Fibroblast of lung (primary cell): ENCODE data around the gene CDC42EP5. TPM values are rescaled to one million over a fixed set of nuclear protein-coding genes. Genes with fewer than 3 reads are reported as not detected.

Experiments
- DNase-seq, 2 donors: peaks; one replicate each; pipeline versions ENCODE4 v3.0.0 to v3.0.0-alpha.2; 2010; ENCODE audit warnings: low read depth in 2 of 2
- H2AFZ ChIP-seq: 2 replicates; pipeline ENCODE4 v1.5.1; 2012; ENCODE audit warnings: low read length, control low read depth, inconsistent platforms
- H3K27ac ChIP-seq: 2 replicates; pipeline ENCODE4 v1.5.1; 2011; ENCODE audit warnings: low read length, control low read depth; ENCODE audit not compliant: insufficient read depth
- H3K27me3 ChIP-seq: 2 replicates; pipeline ENCODE4 v1.5.1; 2011; ENCODE audit warnings: mild to moderate bottlenecking, low read length; ENCODE audit not compliant: control insufficient read depth, insufficient read depth
- H3K36me3 ChIP-seq: 2 replicates; pipeline ENCODE4 v1.5.1; 2011; ENCODE audit warnings: low read length; ENCODE audit not compliant: control insufficient read depth, insufficient read depth
- H3K4me1 ChIP-seq: 2 replicates; pipeline ENCODE4 v1.5.1; 2011; ENCODE audit warnings: low read length; ENCODE audit not compliant: control insufficient read depth, insufficient read depth; ENCODE audit errors: extremely low read depth
- H3K4me2 ChIP-seq: 2 replicates; pipeline ENCODE4 v1.5.1; 2011; ENCODE audit warnings: low read length, control low read depth; ENCODE audit not compliant: insufficient read depth; ENCODE audit errors: extremely low read depth
- H3K4me3 ChIP-seq, 4 experiments: fragments of 200-600 bp in 1 of 4; sonication (generic) in 1 of 4; replicated peaks in 1 of 4; 2 replicates each; pipeline ENCODE4 v1.5.1; 2011 to 2016; ENCODE audit warnings: low read length in 4 of 4, low read depth in 3 of 4, mild to moderate bottlenecking in 3 of 4, control low read depth in 2 of 4, inconsistent platforms in 1 of 4, mixed read lengths in 1 of 4; ENCODE audit not compliant: insufficient read depth in 1 of 4; ENCODE audit errors: control extremely low read depth in 1 of 4
- H3K79me2 ChIP-seq: 2 replicates; pipeline ENCODE4 v1.5.1; 2012; ENCODE audit warnings: mild to moderate bottlenecking, low read length, inconsistent platforms; ENCODE audit not compliant: control insufficient read depth, insufficient read depth
- H3K9ac ChIP-seq: 2 replicates; pipeline ENCODE4 v1.5.1; 2011; ENCODE audit warnings: mild to moderate bottlenecking, low read length, control low read depth; ENCODE audit not compliant: insufficient read depth
- H3K9me3 ChIP-seq: 2 replicates; pipeline ENCODE4 v1.5.1; 2012; ENCODE audit warnings: low read depth, low read length; ENCODE audit not compliant: control insufficient read depth, insufficient read depth
- H4K20me1 ChIP-seq: 2 replicates; pipeline ENCODE4 v1.5.1; 2011; ENCODE audit warnings: low read length; ENCODE audit not compliant: control insufficient read depth, insufficient read depth; ENCODE audit errors: extremely low read depth
- CTCF ChIP-seq, 2 donors: IDR thresholded peaks in 1 of 2; conservative IDR thresholded peaks in 1 of 2; 1 replicate in 1 of 2; 2 replicates in 1 of 2; pipeline ENCODE4 v1.5.1; 2011 to 2012; ENCODE audit warnings: low read length in 2 of 2, control low read depth in 1 of 2, inconsistent platforms in 1 of 2, low read depth in 1 of 2, mild to moderate bottlenecking in 1 of 2
- EZH2 ChIP-seq: IDR thresholded peaks from 2 replicates; pipeline ENCODE4 v1.5.1; 2012; ENCODE audit warnings: low read length, control low read depth, mild to moderate bottlenecking; ENCODE audit errors: missing control alignments
- polyA plus RNA-seq, 2 donors: library from polyadenylated mRNA; depleted of rRNA in 1 of 2; stranded (reverse) in 1 of 2; unstranded in 1 of 2; fragments of >200 nt; gene quantifications; 2 replicates each; pipeline ENCODE4 v1.2.1, GENCODE V29; 2011 to 2012; ENCODE audit warnings: missing spikeins in 1 of 2
- total RNA-seq: library from RNA; depleted of rRNA; stranded (reverse); fragments of >200 nt; gene quantifications from 2 replicates; pipeline ENCODE4 v1.2.1, GENCODE V29; 2014

The CDC42EP5 gene
- total and polyA plus RNA-seq, 2 donors (not counting 1 experiment from before 2014, with no cell fraction given), result 7.2 to 14.7 TPM

- Histone ChIP-seq H3K4me3 (no peak overlapping the region), H3K9me3 (no peaks in the 10 kb centered on the region), H2AFZ (no peak overlapping the region), H3K27ac (no peak overlapping the region), H3K9ac (no peak overlapping the region), H3K4me1 (no peaks in the 10 kb centered on the region), H3K4me2 (no peak overlapping the region), H3K36me3 (no peaks in the 10 kb centered on the region), H3K79me2 (no peaks in the 10 kb centered on the region), H3K27me3 (peaks cover 9% of the 10 kb centered on the region), H4K20me1 (no peaks in the 10 kb centered on the region)
- no peak for TF ChIP-seq EZH2
- no peak for TF ChIP-seq CTCF (conservative IDR thresholded peaks at IDR 0.05 in 1 of 2, IDR thresholded peaks at IDR 0.05 in 1 of 2; ENCODE audit: low read depth in 1 of 2, low read length in 2 of 2)
- DNase-seq, result no peak
Observed at GRCh38 chr19:54424660-54425381, 48.3 kb downstream of the CDC42EP5 start.

GRCh38 chr19:54424201-54424600, 48.9 kb downstream of the CDC42EP5 start:
- H3K4me3 ChIP-seq, result no peak overlapping the region
- H3K9ac ChIP-seq, result no peak overlapping the region
- no peaks in the 10 kb centered on the region for H3K79me2 ChIP-seq
- H3K4me1 ChIP-seq, result no peaks in the 10 kb centered on the region
- H4K20me1 ChIP-seq, result no peaks in the 10 kb centered on the region
- H3K27ac ChIP-seq, result no peak overlapping the region
- H3K27me3 ChIP-seq, result peaks cover 9% of the 10 kb centered on the region
- H3K4me2 ChIP-seq, result no peak overlapping the region
- H2AFZ ChIP-seq, result no peak overlapping the region
- no peak for DNase-seq
- no peaks in the 10 kb centered on the region for H3K36me3 ChIP-seq
- H3K9me3 ChIP-seq, result no peaks in the 10 kb centered on the region
- TF ChIP-seq CTCF (conservative IDR thresholded peaks at IDR 0.05 in 1 of 2, IDR thresholded peaks at IDR 0.05 in 1 of 2; ENCODE audit: low read depth in 1 of 2, low read length in 2 of 2) (no peak), EZH2 (no peak)

- DNase-seq, result no peak
Observed at GRCh38 chr19:54422136-54422535, 51.0 kb downstream of the CDC42EP5 start.

More at GRCh38 chr19:54422136-54422535, 51.0 kb downstream of the CDC42EP5 start:
- H3K79me2 ChIP-seq, result no peaks in the 10 kb centered on the region
- TF ChIP-seq EZH2 (no peak), CTCF (conservative IDR thresholded peaks at IDR 0.05 in 1 of 2, IDR thresholded peaks at IDR 0.05 in 1 of 2; ENCODE audit: low read depth in 1 of 2, low read length in 2 of 2) (no peak)
- no peak overlapping the region for H3K9ac ChIP-seq
- H3K27ac ChIP-seq, result no peak overlapping the region
- H3K9me3 ChIP-seq, result no peaks in the 10 kb centered on the region
- no peaks in the 10 kb centered on the region for H3K36me3 ChIP-seq
- H3K4me2 ChIP-seq, result no peak overlapping the region
- no peak overlapping the region for H3K4me3 ChIP-seq
- peaks cover 10% of the 10 kb centered on the region for H3K27me3 ChIP-seq
- H4K20me1 ChIP-seq, result no peaks in the 10 kb centered on the region
- no peaks in the 10 kb centered on the region for H3K4me1 ChIP-seq
- H2AFZ ChIP-seq, result no peak overlapping the region
